Osteocyte (in vitro differentiated cells): ENCODE measurements around the gene SLC34A2. TPM values are rescaled to one million over a fixed set of nuclear protein-coding genes. Genes with fewer than 3 reads are reported as not detected.

Experiments used
- DNase-seq: peaks from one replicate; pipeline ENCODE4 v3.0.0; 2021; ENCODE audit warnings: mixed read lengths; ENCODE audit not compliant: unreplicated experiment; ENCODE audit errors: extremely low spot score
- H3K27ac Mint-ChIP-seq: one replicate; pipeline ENCODE4 v1.8.0; 2021; ENCODE audit warnings: mild to moderate bottlenecking, mixed read lengths; ENCODE audit not compliant: unreplicated experiment
- H3K27me3 Mint-ChIP-seq: one replicate; pipeline ENCODE4 v1.8.0; 2021; ENCODE audit warnings: mixed read lengths; ENCODE audit not compliant: unreplicated experiment
- H3K36me3 Mint-ChIP-seq: one replicate; pipeline ENCODE4 v1.8.0; 2021; ENCODE audit warnings: mixed read lengths; ENCODE audit not compliant: unreplicated experiment
- H3K4me1 Mint-ChIP-seq: one replicate; pipeline ENCODE4 v1.8.0; 2021; ENCODE audit warnings: mixed read lengths; ENCODE audit not compliant: unreplicated experiment
- H3K4me3 Mint-ChIP-seq: one replicate; pipeline ENCODE4 v1.8.0; 2021; ENCODE audit warnings: mild to moderate bottlenecking, moderate library complexity, mixed read lengths; ENCODE audit not compliant: unreplicated experiment
- H3K9me3 Mint-ChIP-seq: one replicate; pipeline ENCODE4 v1.8.0; 2021; ENCODE audit warnings: mixed read lengths; ENCODE audit not compliant: unreplicated experiment
- CTCF ChIP-seq: fragments of 200-600 bp; sonication (generic); IDR thresholded peaks from 2 replicates; pipeline ENCODE4 v1.5.0; 2021; ENCODE audit warnings: antibody characterized with exemption, mild to moderate bottlenecking, moderate library complexity
- total RNA-seq: library from RNA; stranded (reverse); gene quantifications from 2 replicates; pipeline ENCODE4 v1.2.1, GENCODE V29; 2021

Gene SLC34A2
- total RNA-seq, 1 donor from 2014 or later: not detected

DNA sequence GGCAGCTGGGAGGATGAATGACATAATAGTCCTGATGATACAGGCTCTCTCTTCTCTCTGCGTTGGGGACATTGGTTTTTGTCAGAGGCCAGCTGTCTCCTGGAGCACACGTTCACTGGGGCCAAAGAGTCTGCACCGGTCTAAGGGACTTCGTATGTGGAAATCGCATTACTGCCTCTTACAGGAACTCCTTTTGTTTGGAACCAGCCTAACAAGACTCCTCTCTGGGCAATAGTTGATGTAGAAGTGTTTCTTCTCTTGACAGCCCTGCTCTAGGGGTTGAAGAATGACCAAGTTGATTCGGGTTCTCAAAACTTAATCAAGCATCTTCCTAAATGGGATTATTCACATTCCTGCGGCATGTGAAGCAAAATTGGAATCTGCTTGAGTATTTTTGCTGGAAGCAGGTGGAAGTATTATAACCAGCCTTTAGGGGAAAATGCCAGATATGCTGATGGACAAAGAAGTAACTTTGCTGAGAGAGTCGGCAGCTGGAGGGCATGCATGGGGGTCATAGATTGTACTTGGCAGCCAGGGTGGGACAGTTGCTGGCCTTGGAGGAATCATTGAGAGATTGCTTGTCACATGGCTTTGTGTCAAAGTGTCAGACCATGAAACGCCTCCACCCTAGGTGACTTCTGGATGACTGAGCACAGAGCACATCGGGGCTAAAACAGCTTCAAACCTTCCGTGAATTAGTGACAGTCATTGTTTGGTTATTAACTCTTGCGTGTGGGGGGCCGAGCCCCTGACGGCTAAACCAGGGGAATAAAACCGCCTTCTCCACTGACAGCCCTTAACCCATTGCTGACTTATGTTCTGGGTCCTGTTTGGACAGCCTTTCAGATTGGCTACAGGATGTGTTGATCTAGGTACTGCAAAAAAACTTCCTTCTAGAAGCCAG is 34.4 kb upstream of the SLC34A2 start:
- TF ChIP-seq CTCF: no peak
- DNase-seq: no peak
- Mint-ChIP-seq H3K27ac (no peak overlapping the region), H3K36me3 (no peaks in the 10 kb centered on the region), H3K27me3 (peaks cover 23% of the 10 kb centered on the region), H3K9me3 (no peaks in the 10 kb centered on the region), H3K4me3 (no peak overlapping the region), H3K4me1 (no peaks in the 10 kb centered on the region)

DNA sequence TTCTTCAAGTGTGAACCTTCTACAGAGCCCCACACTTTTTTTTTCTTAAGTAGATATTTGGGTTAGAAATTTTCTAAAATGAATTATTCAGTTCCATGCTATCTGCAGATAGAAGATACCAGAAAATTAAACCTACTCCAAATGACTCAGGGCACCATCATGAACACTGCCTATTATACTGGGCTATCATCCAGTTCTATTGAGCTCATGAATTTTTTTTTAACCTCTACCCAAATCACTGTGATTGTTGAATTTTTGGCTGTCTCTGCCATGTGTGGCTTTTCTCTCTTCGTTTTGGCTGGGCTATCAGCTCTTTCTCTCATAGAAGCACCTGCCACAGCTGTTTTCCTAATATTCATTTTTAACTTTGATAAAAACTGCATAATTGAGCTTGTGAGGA is 31.0 kb upstream of the SLC34A2 start:
- Mint-ChIP-seq H3K27me3 (peaks cover 20% of the 10 kb centered on the region), H3K4me1 (no peaks in the 10 kb centered on the region), H3K4me3 (no peak overlapping the region), H3K27ac (no peak overlapping the region), H3K9me3 (no peaks in the 10 kb centered on the region), H3K36me3 (no peaks in the 10 kb centered on the region)
- no peak for DNase-seq
- no peak for TF ChIP-seq CTCF

DNA sequence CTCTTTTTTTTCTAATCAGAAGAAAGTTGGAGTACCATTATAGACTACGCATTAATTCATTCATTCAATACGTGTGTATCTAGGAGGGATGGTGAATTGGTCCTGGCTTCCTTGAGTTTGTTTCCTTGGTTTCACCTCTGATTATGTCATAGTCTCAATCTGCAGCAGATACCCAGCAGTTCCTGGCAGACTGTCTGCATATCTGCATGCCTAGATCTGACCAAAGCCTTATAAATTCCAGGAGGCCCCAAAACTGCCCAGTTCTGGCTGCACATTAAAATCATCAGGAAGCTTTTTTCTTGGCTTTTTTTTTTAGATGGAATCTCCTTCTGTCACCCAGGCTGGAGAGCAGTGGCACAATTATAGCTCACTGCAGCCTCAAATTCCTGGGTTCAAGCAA is 27.2 kb upstream of the SLC34A2 start:
- H3K4me3 Mint-ChIP-seq: no peak overlapping the region
- no peaks in the 10 kb centered on the region for H3K9me3 Mint-ChIP-seq
- H3K4me1 Mint-ChIP-seq: no peaks in the 10 kb centered on the region
- no peak for TF ChIP-seq CTCF
- H3K27ac Mint-ChIP-seq: no peak overlapping the region
- DNase-seq: no peak
- no peaks in the 10 kb centered on the region for H3K36me3 Mint-ChIP-seq
- H3K27me3 Mint-ChIP-seq: peaks cover 2% of the 10 kb centered on the region

DNA sequence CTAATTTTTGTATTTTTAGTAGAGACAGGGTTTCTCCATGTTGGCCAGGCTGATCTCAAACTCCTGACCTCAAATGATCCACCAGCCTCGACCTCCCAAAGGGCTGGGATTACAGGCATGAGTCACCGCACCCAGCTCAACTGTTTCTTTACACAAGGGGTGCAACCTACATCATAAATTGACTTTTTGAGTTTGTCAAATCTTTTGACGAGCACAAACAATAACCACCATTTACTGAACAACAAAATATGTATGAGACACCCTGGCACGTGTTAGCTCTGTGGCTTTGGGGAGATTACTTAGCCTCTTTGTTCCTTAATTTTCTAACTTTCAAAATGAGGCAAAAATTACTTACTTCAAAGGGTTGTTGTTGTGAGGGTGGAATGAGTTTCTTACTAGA is 23.5 kb upstream of the SLC34A2 start:
- Mint-ChIP-seq H3K4me3 (no peak overlapping the region), H3K4me1 (peaks cover 3% of the 10 kb centered on the region), H3K9me3 (peaks cover 4% of the 10 kb centered on the region), H3K27me3 (peaks cover 1% of the 10 kb centered on the region), H3K36me3 (no peaks in the 10 kb centered on the region), H3K27ac (no peak overlapping the region)
- no peak for DNase-seq
- no peak for TF ChIP-seq CTCF

- H3K4me3 Mint-ChIP-seq: no peak overlapping the region
- peaks cover 4% of the 10 kb centered on the region for H3K9me3 Mint-ChIP-seq
- TF ChIP-seq CTCF: no peak
- H3K27ac Mint-ChIP-seq: no peak overlapping the region
- H3K27me3 Mint-ChIP-seq: peaks cover 1% of the 10 kb centered on the region
- H3K4me1 Mint-ChIP-seq: peaks cover 3% of the 10 kb centered on the region
- no peak for DNase-seq
- no peaks in the 10 kb centered on the region for H3K36me3 Mint-ChIP-seq
Observed at GRCh38 chr4:25633541-25633940, 22.1 kb upstream of the SLC34A2 start.
